ENCODE results near the gene ENOX2. TPM values are rescaled to one million over a fixed set of nuclear protein-coding genes. Genes with fewer than 3 reads are reported as not detected.

ENOX2 gene, protein sequence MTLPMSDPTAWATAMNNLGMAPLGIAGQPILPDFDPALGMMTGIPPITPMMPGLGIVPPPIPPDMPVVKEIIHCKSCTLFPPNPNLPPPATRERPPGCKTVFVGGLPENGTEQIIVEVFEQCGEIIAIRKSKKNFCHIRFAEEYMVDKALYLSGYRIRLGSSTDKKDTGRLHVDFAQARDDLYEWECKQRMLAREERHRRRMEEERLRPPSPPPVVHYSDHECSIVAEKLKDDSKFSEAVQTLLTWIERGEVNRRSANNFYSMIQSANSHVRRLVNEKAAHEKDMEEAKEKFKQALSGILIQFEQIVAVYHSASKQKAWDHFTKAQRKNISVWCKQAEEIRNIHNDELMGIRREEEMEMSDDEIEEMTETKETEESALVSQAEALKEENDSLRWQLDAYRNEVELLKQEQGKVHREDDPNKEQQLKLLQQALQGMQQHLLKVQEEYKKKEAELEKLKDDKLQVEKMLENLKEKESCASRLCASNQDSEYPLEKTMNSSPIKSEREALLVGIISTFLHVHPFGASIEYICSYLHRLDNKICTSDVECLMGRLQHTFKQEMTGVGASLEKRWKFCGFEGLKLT
- 10 to 100 TPM; 12.7 to 26.9 (median 21.4) TPM for total RNA-seq

GRCh38 chrX:130902783-130903613 lies at the start of gene ENOX2:
Gene ENOX2, minus strand, starts transcription at chrX:130903209. Its CDS starts 199,993 bp downstream, at chrX:130703216.
- no peak for TF ChIP-seq CTCF (IDR thresholded peaks at IDR 0.05; ENCODE audit: low read depth)

- no peak for TF ChIP-seq CTCF (IDR thresholded peaks at IDR 0.05; ENCODE audit: low read depth)
Measured at GRCh38 chrX:130952266-130953043, 49.4 kb upstream of the ENOX2 start.

DNA sequence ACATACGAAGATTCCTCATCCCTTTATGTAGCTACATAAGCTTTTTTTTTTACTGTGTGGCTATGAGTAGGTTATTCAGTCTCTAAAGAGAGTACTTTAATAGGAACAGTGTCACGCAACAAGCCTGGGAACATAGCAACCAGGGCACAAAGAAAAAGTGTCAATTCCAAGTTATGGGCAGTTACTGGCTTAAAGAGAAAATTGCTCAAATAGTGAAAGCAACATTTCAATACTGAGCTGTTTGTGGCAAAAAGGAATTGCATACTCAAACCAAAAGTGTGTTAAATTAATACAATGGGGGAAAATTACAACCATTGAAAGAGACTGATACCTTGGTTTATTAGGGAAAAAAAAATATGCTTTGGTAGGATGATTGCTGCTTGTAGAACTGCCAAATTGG lies 41.2 kb upstream of the ENOX2 start:
- TF ChIP-seq CTCF (IDR thresholded peaks at IDR 0.05; ENCODE audit: low read depth) = no peak

DNA sequence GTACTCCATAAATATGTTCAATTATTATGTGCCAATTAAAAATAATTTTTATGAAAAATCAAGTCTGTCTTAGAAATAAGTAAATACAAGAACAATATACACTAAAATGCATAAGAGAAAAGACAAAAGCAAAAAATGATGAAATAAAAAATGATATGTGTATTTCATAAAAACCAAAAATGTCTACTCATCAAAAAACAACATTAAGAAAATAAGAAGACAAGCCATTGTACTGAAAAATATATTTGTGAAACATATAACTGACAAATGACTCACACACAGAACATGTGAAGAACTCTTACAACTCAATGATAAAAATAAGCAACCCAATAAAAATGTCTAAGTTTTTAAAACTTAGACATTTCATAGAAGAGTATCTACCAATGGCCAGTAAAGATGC lies 34.1 kb upstream of the ENOX2 start:
- TF ChIP-seq CTCF (IDR thresholded peaks at IDR 0.05; ENCODE audit: low read depth) = no peak

- no peak for TF ChIP-seq CTCF (IDR thresholded peaks at IDR 0.05; ENCODE audit: low read depth)
Measured at GRCh38 chrX:130933358-130933757, 30.3 kb upstream of the ENOX2 start.

GRCh38 chrX:130916636-130917422 lies 13.8 kb upstream of the ENOX2 start:
- no peak for TF ChIP-seq CTCF (IDR thresholded peaks at IDR 0.05; ENCODE audit: low read depth)

All from subcutaneous adipose tissue (tissue), 4 donors.